GM19351 (cell line): ENCODE data around the gene LDLRAD4.

Experiments
- ATAC-seq: cut with Tn5 transposase; IDR thresholded peaks from one replicate; pipeline ENCODE4 v1.9.1; 2021; ENCODE audit warnings: mild to moderate bottlenecking, moderate library complexity; ENCODE audit not compliant: unreplicated experiment

LDLRAD4 gene

GRCh38 chr18:13227910-13228309, 9.3 kb downstream of the LDLRAD4 start:
- ATAC-seq = no peak

- ATAC-seq = no peak
Measured at GRCh38 chr18:13229001-13229671, 10.6 kb downstream of the LDLRAD4 start.

DNA sequence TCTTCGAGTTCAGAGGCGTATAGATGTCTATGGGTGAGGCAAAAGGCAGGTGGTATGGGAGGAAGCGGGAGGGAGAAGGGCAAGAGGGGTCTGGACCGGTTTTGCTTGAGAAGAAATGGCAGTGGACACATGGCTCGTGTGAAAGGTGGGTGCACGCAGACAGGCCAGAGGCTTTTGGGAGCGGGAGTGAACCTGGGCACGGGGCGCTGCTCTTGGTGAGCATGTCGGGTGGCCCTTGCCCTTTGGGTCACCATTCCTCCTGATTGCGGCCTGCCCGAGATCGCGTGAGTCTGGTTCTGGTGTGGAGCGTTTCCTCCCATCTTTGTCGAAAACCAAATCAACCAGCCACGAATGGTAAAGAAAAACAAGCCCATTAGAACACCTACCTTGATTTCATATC, 12.6 kb downstream of the LDLRAD4 start:
- no peak for ATAC-seq

DNA sequence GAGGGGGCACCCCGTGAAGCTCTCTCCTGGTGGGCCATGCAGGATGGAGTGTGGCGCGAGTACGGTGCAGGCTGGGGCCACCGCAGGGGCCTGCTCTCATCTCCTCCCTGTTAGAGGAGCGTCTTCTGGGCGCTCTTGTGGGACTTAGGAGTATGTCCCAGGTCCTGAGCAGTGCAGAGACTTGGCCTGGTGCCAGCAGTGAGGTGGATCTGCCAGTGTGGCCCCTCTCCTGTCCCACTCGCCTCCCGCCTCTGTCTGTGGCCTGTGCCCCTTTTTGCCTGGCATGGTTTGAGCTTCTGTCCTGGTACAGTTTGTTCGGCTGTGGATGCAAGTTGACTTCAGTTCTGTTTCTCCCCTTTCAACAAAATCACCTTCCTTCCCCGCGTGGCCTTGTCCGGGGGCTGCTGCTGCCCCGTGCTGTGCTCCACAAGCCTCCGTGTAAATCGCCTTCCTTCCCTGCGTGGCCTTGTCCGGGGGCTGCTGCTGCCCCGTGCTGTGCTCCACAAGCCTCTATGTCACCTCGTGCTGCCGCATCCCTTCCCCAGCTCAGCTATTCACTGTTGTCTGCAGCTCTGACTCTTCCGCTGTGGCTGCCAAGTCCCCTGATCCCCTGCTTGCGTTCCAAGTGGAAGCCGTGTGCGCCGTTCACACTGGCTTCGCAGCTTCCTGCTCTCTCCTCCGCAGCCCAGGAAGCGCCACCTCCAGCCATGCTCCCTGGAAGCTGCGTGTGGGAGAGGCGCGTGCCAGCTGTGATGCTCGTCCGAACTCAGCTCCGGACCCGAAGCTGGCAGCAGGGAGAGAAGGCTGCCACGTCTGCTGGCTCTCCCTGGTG, 13.7 kb downstream of the LDLRAD4 start:
- no peak for ATAC-seq

DNA sequence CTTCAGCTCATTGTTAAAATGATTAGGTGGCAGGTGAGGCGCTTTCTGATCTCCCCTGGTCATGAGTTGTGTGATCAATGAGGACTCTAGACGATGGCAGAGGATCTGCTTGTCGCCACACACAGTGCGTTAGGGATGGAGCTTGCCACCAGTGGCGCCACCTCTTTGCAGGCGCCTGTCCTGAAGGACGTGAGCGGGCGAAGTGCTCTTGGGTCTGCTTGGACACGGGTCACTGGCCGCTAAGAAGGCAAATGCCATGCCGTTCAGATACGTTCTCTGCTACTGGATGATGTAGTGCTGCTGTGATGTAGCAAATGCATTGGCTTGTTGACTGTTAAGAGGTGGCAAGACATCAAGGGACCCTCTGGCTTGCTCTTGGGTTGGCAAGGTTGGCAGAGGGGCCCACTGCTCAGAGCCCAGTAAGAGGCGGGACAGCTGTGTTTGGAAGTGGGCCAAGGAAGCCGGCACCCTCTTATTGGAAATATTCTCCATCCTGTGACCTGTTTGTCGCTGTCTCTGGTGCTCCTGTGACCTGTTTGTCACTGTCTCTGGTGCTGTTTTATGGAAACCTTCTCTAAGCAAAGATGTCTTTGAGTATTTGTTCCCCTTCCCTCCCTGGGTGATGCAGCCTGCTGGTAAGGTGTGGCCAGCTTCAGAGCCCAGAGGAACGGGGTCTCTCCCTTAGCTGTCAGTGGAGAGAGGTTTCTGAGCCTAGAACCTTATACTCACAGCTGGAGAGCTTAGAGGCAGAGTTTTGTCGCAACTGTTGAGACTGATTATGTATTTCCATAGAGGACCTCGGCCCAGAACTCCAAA, 14.6 kb downstream of the LDLRAD4 start:
- no peak for ATAC-seq

DNA sequence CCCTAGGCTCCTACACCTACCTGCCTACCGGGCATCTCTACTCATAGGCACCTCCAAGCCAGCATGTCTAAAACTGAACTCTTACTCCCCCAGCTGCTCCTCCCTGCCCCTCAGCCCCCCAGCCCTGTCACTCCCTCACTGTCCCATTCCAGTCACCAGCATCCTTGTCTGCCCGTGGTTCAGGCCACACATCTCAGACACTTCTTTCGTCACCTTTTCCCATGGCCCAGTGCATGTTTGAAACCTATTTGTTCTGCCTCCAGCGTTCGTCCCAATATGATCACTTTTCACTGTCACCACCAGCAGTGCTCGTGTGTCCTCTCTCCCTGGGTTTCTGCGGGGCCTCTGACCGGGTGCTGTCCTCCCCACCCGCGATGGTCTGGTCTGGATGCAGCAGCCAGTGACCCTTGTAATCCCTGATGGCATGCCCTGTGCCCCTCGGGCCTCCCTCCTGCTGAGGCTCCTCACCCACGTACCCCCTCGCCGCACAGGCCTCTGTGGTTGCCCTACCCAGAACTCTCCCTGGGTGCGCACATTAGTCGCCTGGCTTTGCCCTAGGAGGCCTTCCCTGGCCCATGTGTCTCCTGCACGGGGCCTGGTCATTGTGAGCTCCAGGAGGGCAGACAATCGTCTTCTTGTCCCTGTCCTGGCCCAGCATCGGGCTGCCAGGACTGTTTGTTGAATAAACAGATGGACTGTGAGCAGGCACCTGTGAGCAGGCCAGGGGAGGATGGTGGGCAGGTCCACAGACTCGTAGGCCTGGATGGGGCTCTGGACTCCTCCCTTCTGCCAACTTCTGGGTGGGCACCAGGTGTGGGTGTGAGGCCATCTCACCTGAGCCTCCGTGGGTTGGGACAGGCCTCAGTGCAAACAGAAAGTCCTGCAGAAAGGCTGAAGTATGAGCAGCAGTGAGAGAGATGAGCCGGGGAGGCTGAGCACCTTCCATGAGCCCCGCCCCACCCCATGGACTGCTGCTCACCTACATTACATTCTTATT, 15.5 kb downstream of the LDLRAD4 start:
- ATAC-seq = no peak

DNA sequence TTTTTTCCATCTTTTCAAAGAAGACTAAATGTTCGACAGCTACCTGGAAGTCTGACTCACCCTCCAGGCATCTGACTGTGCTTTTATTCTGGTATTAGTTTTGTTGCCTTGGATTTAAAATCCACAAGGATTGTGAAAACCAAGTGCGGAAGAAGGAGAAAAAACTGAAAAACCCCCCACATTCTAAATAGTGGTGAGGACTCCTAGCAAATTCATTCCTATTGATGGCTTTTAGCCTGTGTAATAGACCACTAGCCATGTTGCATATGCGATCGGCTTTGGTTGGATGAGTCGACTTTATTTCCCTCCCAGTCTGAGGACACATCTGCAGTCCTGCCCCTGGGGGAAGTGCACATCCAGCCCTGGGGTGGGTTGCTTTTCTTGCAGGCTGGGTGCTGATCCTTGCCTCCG, 16.9 kb downstream of the LDLRAD4 start:
- no peak for ATAC-seq

GRCh38 chr18:13235981-13236380, 17.4 kb downstream of the LDLRAD4 start:
- ATAC-seq = no peak

DNA sequence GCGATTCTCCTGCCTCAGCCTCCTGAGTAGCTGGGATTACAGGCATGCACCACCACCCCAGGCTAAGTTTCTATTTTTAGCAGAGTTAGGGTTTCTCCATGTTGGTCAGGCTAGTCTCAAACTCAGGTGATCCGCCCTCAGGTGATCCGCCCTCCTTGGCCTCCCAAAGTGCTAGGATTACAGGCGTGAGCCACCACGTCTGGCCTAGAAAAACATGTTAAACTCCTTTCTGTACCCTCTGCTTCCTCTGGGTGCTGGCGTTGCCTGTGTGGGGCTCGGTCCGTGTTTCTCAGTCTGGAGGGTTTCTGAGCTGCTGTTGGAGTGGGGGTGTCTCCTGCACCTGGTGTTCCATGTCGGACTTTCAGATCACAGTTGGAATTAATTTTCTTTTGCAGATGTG, 17.9 kb downstream of the LDLRAD4 start:
- ATAC-seq = no peak

- ATAC-seq = no peak
Measured at GRCh38 chr18:13237073-13237472, 18.5 kb downstream of the LDLRAD4 start.

- ATAC-seq = no peak
Measured at GRCh38 chr18:13237641-13238040, 19.1 kb downstream of the LDLRAD4 start.

DNA sequence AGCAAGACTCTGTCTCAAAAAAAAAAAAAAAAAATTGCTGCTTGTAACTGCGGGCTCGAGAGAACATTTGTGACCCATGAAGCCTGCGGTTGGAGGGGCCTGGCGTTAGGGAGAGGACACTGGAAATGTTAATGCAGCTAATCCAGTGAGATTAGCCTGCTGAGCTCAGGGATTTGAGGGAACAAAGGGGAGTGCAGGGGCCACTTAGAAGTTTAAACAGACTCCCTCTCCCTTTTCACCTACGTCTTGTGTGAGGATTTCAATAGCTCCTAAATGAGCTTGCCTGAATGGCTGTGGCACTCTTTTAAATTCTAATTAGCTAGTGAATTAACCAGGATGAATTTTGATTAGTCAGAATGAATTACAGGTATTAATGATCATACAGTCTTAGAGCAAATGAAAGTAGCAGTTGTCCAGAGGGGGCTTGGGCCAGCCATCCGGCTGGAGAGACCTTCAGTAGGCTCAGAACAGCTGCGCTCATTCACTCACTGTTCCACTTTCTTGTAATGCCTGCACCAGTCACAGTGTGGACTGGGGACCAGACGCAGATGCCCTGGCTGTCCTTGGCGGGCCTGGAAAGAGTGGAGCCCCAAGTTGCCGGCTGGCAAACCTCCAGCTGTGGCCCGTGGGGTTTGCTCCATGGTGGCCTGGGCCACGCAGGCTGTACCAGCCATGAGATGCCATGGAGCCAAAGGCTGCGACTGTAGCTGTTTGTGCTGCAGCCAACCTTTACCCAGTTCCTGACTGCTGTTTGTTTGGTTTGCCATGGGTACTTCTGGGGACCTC, 20.8 kb downstream of the LDLRAD4 start:
- no peak for ATAC-seq

GRCh38 chr18:13240060-13240725, 21.6 kb downstream of the LDLRAD4 start:
- no peak for ATAC-seq

DNA sequence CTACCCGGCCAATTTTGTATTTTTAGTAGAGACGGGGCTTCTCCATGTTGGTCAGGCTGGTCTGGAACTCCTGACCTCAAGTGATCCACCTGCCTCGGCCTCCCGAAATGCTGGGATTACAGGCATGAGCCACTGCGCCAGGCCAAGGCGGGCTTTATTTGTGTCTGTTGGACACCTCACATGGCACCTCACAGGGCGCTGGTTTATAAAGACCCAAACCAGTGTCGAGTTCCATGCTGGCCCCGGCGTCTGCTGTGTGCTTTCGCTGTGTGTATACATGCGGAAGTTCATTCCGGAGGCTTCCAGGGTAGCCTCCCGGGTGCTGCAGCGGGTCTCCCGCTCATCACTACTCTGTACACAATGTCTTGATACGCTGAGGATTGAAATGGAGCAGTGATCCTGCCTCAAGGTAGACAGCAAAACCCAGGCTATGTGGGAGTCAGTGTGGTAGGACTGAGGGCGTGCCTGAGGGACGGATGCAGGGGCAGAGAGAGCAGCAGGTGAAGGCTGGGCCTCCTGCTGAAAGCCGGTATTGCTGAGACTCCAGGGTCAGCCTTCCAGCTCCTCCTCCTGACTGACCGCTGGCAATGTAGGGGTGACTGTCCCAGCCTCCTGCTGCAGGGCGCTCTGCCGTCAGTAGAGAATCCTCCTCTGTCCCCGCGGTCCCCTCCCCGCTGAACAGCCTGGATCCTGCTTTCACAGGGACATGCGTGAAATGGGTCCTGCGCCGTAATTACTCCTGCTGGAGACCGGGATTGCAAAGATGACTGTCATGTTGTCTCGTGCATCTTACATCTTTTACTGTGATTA, 22.7 kb downstream of the LDLRAD4 start:
- no peak for ATAC-seq

- ATAC-seq = no peak
Measured at GRCh38 chr18:13241893-13242175, 23.3 kb downstream of the LDLRAD4 start.

DNA sequence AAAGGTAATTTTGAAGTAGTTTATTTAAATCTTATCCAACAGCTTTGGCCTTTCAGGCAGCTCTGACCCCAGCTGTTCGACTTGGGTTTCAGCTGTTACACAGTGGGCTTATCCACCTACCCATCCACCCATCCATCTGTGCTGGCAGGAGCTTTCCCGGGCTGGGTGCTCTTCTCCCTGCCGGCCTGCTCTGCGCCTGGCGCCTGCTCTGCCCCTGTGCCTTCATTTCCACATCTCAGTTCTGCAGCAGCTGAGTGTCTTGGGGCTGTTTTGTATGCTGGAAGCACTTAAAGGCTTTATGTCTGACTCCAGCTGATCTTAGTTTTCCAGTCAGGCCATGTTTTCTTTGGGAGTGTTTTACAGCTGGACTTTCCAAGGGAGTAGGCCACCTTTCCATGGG, 24.2 kb downstream of the LDLRAD4 start:
- no peak for ATAC-seq

- no peak for ATAC-seq
Measured at GRCh38 chr18:13243363-13243762, 24.8 kb downstream of the LDLRAD4 start.

DNA sequence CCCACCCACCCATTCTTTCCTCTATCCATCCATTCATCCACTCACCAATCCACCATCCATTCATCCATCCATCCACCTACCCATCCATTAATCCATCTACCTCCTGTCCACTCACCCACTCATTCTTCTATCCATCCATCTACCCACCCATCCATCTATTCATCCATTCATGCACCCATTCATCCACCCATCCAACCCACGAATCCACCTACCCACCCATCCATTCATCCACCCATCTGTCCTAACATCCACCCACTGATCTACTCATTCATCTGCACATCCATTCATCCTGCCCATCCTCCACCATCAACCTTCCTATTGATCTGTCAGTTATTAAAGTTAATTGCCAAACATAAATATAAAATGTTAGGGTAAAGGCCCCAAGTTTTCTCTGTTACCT, 25.6 kb downstream of the LDLRAD4 start:
- ATAC-seq = no peak
